Stimulated activated CD4-positive, alpha-beta T cell treated with anti-CD3 and anti-CD28 coated beads, Interleukin-4, amount 100 ng/mL, for 48 hours (primary cell): ENCODE results near the gene DPP10.

Experiments
- DNase-seq, 2 donors: peaks; one replicate each; pipeline ENCODE4 v3.0.0-alpha.2; 2020; ENCODE audit warnings: low read depth in 2 of 2

The DPP10 gene

DNA sequence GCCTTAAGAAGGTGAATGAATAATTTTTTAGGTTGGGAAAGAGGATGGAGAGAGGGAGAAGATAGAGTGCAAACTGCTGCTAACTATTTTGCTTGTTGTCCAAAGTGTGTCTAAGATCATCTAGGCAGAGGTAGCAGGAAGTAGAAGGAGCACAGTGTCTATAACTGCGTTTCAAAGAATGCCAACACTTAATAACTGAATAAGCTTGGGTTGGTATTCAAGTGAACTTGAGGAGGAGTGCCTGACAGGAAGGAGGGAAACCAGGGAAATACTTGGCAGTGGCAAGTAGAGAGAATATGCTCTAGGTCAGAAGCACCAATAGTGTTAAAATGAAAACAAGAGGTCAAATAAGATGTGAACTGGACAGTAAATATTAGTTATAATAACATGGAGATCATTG lies 155.9 kb downstream of the DPP10 start:
- DNase-seq: no peak

GRCh38 chr2:114609203-114609602 lies 166.8 kb downstream of the DPP10 start:
- DNase-seq: no peak

DNA sequence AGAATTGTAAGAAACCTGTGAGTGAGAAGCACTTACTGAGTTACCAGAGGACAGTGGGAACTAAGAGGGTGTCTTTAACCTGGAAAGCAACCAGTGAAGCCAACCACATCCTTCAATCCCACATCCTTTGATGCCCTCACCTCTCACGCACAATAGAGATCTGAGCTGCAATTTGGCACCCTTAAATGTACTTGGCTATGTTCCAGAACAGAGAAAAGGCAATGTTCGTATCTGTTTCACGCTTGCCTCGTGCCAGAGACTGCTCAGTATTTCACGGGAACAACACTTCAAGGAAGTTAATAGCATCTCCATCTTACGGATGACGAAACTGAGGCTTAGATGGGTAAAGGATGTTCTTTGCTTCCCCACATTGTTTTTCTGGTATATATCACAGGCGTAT lies 167.4 kb downstream of the DPP10 start:
- DNase-seq: no peak

DNA sequence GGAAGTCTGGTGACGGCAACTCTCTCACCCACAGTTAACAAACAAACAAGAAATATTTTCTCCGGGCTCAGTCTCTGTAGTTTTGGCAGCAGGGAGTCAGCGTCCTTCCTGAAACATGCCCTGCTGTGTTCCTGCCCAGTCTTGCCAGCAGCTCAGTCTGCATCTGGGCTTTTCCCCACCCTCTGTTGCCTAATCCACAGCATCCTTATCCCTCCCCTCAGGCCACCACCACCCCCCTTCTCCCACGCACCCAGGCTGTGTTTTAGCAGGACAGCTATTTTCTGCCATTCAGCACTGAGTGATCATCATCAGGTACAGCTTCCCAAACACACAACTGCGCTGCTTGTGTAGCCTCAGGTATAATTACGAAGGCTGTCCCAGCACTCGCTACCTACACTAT lies 168.2 kb downstream of the DPP10 start:
- DNase-seq: no peak

DNA sequence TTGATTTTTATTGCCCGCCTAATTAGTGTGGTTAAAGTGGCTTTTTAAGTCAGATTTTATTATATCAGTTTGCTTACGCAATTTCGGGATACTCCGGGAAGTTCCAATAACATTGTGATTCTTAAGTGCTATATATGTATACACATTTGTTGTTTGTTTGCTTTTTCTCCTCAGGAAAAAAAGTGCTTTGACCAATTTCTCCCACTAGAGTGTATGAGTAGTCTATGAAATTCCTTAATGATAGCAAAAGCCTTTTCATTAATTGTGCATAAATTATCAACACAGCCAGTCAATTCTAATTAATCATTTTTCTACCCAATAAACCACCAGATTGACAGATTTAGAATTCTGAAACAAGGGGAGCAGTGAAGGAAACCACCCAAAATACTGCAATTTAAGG lies 172.2 kb downstream of the DPP10 start:
- DNase-seq: no peak

DNA sequence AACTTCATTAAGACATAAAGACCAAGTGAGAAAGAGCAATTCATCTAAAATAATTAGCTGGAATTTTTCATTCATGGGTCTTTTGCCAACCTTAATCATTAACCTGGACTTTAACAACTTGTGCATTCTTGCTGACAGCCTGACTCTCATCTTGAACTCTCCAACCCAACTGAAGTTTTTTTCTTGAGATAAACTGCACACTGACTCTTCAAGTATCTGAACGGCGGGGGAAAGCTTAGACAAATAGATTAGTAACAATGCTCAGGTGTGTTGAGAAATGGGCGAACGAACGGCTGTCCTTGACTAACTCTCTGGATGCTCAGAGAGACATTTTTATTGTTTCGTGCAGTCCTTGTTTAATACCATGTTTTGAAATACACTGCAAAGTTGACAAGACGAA lies 186.0 kb downstream of the DPP10 start:
- no peak for DNase-seq

DNA sequence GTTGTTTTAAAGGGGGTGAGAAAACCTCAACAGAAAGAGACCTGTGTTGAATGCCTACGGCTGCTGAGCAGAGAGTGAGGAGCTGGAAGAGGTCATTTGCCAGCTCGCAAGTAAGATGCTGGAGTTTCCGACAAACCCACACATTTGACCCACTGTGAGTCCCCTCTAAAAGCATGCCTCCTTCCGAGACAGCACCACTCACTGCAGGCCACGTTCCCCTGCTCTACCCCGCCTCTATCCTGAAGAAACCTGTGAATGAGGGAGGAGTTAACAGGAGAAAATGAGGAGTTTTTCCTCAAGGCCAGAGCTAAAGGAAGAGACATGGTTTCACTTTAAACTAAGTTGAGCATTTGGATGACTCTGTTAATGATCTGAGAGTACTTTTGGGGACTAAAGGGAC lies 188.7 kb downstream of the DPP10 start:
- DNase-seq: no peak

DNA sequence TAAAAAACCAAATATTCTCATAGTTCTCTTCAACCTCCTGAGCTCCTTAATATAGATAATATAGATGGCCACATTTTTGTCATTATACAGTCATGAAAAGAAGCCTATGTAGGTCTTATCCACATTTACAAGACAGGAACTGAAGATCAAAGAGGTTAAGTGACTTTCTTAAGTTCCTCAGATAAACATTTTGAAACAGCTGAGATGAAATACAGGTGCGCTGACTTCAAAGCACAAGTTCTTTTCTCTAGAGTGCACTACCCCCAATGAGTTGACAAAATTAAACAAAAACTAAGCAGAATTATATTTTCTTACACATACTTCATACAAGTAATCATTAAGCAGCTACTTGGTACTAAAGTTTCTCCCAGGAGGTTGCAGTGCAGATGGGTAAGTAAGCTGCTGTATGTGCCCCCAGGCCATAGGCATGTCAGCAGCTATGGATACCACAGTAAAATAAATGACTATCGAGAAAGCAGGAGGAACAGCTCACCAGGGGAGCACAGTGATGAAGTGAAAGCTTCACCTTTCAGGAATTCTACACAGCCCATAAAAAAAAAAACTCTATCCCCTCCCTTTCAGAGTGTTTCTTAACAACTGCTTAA lies 199.8 kb downstream of the DPP10 start:
- DNase-seq: no peak

DNA sequence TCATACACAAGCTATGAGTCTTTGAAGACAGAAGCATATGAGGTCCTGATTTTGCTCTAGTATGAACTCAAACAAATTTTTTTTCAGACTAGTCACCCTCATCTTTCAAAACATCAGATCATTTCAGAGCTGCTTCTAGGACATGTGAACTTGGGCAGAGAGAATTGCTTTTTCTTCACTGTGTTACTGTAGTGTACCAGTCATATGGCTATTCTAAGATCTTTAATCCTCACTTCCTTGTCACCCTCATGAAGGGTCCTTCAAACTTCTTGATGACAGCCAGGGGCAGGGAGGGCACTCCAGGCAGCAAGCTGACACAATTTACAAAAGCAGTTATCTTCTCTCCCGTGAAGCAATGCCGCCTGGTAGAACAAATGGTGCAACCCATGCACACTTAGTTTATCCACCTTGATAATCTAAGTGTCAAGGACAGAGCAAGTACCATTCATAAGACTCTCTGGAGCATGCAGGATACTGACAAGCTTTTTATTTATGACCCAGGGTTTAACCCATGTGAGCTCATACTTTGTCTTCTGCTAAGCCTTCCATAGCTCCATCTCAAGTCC lies 200.6 kb downstream of the DPP10 start:
- DNase-seq: no peak

GRCh38 chr2:114651933-114652332 lies 209.5 kb downstream of the DPP10 start:
- no peak for DNase-seq

GRCh38 chr2:114659880-114660279 lies 217.4 kb downstream of the DPP10 start:
- no peak for DNase-seq

DNA sequence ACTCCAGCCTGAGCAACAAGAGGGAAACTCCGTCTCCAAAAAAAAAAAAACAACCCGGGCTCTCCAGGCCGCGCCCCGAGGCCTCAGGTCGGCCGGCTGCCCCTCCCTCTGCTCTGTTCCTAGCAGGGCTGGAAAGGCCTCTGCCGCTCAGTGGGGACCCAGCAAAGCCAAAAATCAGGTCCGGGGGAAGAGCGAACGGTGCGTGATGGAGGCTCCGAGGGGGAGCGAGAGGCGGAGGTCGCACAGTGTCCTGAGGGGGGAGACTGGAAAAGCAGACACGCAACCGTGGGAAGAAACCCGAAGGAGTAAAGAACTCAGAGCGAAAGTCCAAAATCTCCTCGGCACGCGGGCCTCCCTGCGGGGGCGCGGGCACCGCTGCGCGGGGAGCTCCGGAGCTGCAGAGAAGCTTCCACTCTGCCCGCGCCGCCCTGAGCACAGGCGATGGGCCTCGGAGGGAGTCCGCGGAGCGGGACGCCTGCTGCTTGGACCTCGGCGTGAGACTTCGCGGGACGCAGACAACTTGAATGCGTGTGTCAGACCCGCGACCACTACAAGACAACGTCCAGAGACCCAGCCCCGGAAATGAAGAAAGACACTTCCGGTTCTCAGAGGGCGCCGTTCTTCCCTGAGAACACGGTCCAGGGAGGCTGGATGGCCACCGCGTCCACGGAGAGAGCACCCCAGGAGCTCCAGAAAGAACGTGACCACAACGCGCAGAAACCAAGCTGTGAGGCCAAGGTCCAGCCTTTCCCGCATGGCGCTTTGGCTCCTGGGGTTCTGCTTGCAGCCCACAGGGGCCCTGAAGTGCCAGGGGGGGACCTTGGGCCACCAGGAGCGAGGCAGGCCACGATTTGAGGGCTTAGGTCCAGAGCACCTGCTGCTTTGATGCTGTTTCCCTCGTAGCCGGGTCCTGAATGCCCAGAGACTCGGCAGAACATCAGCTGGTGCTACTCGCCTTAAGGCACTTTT lies 219.8 kb downstream of the DPP10 start:
- no peak for DNase-seq

- no peak for DNase-seq
These were observed 226.0 kb downstream of the DPP10 start for GRCh38 chr2:114668415-114668814.

DNA sequence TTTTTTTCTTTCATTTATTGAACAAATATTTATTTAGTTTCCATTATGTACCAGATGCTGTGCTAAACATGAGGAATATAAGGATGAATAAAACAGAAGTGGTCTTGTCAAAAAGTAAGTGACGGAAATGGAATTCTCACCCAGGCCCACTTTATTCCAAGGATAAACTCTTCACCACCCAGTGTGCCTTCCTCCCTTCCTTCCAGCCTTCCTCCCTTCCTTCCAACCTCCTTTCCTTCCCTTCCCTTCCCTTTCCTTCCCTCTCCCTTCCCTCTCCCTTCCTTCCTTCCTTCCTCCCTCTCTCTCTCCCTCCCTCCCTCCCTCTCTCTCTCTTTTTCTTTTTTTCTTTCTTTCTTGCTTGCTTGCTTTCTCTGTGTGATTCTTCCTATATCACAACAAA lies 240.8 kb downstream of the DPP10 start:
- DNase-seq: no peak

GRCh38 chr2:114684403-114684802 lies 242.0 kb downstream of the DPP10 start:
- DNase-seq: no peak

- no peak for DNase-seq
These were observed 242.7 kb downstream of the DPP10 start for GRCh38 chr2:114685102-114685501.

- DNase-seq: no peak
These were observed 245.8 kb downstream of the DPP10 start for GRCh38 chr2:114688241-114688640.

DNA sequence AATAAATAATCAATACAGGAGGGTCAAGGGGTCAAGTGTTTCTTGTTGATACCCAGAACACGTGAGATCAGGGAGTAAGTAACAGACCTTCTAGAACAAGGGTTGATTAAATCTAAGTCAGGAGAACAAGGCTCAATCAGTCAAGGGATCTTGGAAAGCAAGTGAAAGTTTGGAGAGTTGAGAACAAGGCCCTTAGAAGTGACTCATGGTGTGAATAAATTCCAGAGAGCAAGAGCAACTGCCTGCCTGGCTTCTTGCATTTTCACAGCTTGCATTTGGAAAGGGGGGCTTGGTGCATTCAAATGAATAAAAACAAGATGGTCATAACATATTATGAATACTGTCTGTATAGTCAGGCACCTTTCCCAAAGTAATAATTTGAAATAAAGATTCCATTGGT lies 256.1 kb downstream of the DPP10 start:
- DNase-seq: no peak

GRCh38 chr2:114699423-114699944 lies 257.0 kb downstream of the DPP10 start:
- no peak for DNase-seq

DNA sequence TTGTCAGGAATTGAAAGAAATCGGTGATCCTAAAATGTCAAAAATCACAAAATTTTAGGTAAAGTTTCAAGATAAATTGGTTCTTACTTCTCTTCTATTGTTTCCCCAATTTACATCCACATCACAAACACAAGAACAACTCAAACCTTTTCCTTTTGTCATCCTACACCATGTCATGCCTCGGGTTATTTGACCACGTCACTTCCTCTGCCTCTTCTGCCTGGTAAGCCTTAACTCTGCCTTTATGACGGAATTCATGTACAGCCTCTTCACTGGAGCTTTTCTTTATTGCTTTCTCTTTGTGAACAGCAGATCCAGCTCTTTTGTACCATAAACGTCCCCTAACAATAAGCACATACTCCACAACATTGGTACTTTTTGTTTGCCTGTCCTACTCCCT lies 258.0 kb downstream of the DPP10 start:
- no peak for DNase-seq

GRCh38 chr2:114709936-114710850 lies 267.8 kb downstream of the DPP10 start:
- no peak for DNase-seq

- DNase-seq: no peak
These were observed 271.9 kb downstream of the DPP10 start for GRCh38 chr2:114714313-114714712.
